K562 (cell line): ENCODE data around the gene CLTRN. TPM values are rescaled to one million over a fixed set of nuclear protein-coding genes. Genes with fewer than 3 reads are reported as not detected.
A peak's percentile ranks its signal among the peaks of the same experiment; 100 is the strongest.

Source experiments
- AFF1 ChIP-seq, 2 experiments: fragments of 450-650 bp; IDR thresholded peaks; 2 replicates each; pipeline ENCODE4 v1.6.1; 2018; ENCODE audit warnings: mild to moderate bottlenecking in 2 of 2, low read depth in 1 of 2; ENCODE audit not compliant: partially characterized antibody in 2 of 2
- ATF7 ChIP-seq: fragments of 450-650 bp; IDR thresholded peaks from 2 replicates; pipeline ENCODE4 v1.7.1; 2014; ENCODE audit warnings: mild to moderate bottlenecking, moderate library complexity
- BRCA1 ChIP-seq, 2 experiments: fragments of 450-650 bp in 1 of 2; sonication (generic) in 1 of 2; formaldehyde crosslinking in 1 of 2; IDR thresholded peaks; 2 replicates each; pipeline versions ENCODE4 v1.5.0 to v1.6.1; 2017 to 2020; ENCODE audit warnings: mild to moderate bottlenecking in 1 of 2, missing genetic modification reagents in 1 of 2
- CREB3L1 ChIP-seq: fragments of 450-650 bp; IDR thresholded peaks from 2 replicates; pipeline ENCODE4 v1.6.1; 2014; ENCODE audit warnings: low read depth, mild to moderate bottlenecking, moderate library complexity, borderline replicate concordance
- E2F6 ChIP-seq, 2 experiments: IDR thresholded peaks; 2 replicates each; pipeline ENCODE4 v1.6.1; 2011; ENCODE audit warnings: borderline replicate concordance in 1 of 2, control low read depth in 1 of 2, low read depth in 1 of 2, low read length in 1 of 2, mild to moderate bottlenecking in 1 of 2, mixed read lengths in 1 of 2, moderate library complexity in 1 of 2; ENCODE audit not compliant: insufficient read depth in 1 of 2, insufficient read length in 1 of 2, poor library complexity in 1 of 2, severe bottlenecking in 1 of 2; ENCODE audit errors: extremely low read depth in 1 of 2
- FOXJ3 ChIP-seq: sonication (generic); formaldehyde crosslinking; IDR thresholded peaks from 2 replicates; pipeline ENCODE4 v1.4.0; 2020; ENCODE audit warnings: mild to moderate bottlenecking, missing genetic modification reagents
- GATAD2A ChIP-seq: fragments of 450-650 bp; IDR thresholded peaks from 2 replicates; pipeline ENCODE4 v1.6.1; 2017
- GTF2E2 ChIP-seq: fragments of 200-800 bp; sonication (Bioruptor generic); IDR thresholded peaks from 2 replicates; pipeline ENCODE4 v1.6.1; 2016; ENCODE audit warnings: missing genetic modification characterization, missing compliant biosample characterization
- MNT ChIP-seq, 2 experiments: fragments of 450-650 bp; conservative IDR thresholded peaks; 2 replicates each; pipeline ENCODE4 v1.6.1; 2017; ENCODE audit warnings: mild to moderate bottlenecking in 2 of 2, moderate library complexity in 2 of 2
- TBP ChIP-seq: optimal IDR thresholded peaks from 2 replicates; pipeline ENCODE3; 2011; ENCODE audit warnings: low read depth, low read length, improper control_type of control experiment
- ZEB2 ChIP-seq: fragments of 450-650 bp; IDR thresholded peaks from 2 replicates; pipeline ENCODE4 v1.6.1; 2016
- ZNF589 ChIP-seq: fragments of 200-800 bp; sonication (Bioruptor generic); IDR thresholded peaks from 2 replicates; pipeline ENCODE4 v1.6.1; 2016; ENCODE audit warnings: low read depth, missing genetic modification characterization, missing compliant biosample characterization
- polyA plus RNA-seq, 8 experiments: library from polyadenylated mRNA; depleted of rRNA in 4 of 8; stranded (reverse) in 5 of 8; unstranded in 3 of 8; fragments of >200 nt; fragmentation: Nextera tagmentation in 2 of 8; fragmentation: Illumina TruSeq in 1 of 8; extraction: Ambion mirVana in 2 of 8; extraction: Trizol in 1 of 8; gene quantifications; 2 replicates each; pipeline versions ENCODE4 v1.2.1 to v1.2.3, GENCODE V29; 2011 to 2014; ENCODE audit warnings: inconsistent platforms in 1 of 8, missing spikeins in 1 of 8
- total RNA-seq, 7 experiments: library from RNA; depleted of rRNA in 6 of 7; stranded (reverse); fragments of >200 nt in 6 of 7; fragmentation: Illumina TruSeq in 2 of 7; extraction: Trizol in 2 of 7; gene quantifications; 2 replicates each; pipeline versions ENCODE4 v1.2.1 to v1.2.3, GENCODE V29; 2011 to 2021; ENCODE audit warnings: low replicate concordance in 1 of 7

Gene CLTRN
- total and polyA plus RNA-seq, 9 of the 15 experiments (the other 6 are each of a cell fraction or from before 2014, with no cell fraction given) = 0.11 to 0.36 (median 0.18) TPM; not detected in 2

- TF ChIP-seq AFF1 (IDR thresholded peaks at IDR 0.05; ENCODE audit: low read depth in 1 of 2, partially characterized antibody in 2 of 2) = peak in 1 of 2 experiments; percentile 34
- peak; percentile 72 to 92 for TF ChIP-seq E2F6 (IDR thresholded peaks at IDR 0.05; ENCODE audit: borderline replicate concordance in 1 of 2, extremely low read depth in 1 of 2, insufficient read depth in 1 of 2, insufficient read length in 1 of 2, low read depth in 1 of 2, low read length in 1 of 2, poor library complexity in 1 of 2, severe bottlenecking in 1 of 2)
- TF ChIP-seq MNT (conservative IDR thresholded peaks at IDR 0.05) = no peak
- no peak for TF ChIP-seq FOXJ3 (CRISPR knock-in tag)
- TF ChIP-seq CREB3L1 = no peak
- no peak for TF ChIP-seq ATF7
- no peak for TF ChIP-seq GATAD2A
- no peak for TF ChIP-seq GTF2E2 (tag)
- no peak for TF ChIP-seq BRCA1 (IDR thresholded peaks at IDR 0.05)
- no peak for TF ChIP-seq BRCA1 (CRISPR knock-in tag; IDR thresholded peaks at IDR 0.05)
- TF ChIP-seq TBP = peak; percentile 80
- no peak for TF ChIP-seq ZNF589 (CRISPR knock-in tag)
- no peak for TF ChIP-seq ZEB2
- TF ChIP-seq, all 486 proteins: peak for 24
Observed at GRCh38 chrX:15674514-15674840, 9.9 kb upstream of the CLTRN start (continued).
